OCI-LY1 (cell line): ENCODE data around the gene IL1R2.

ENCODE experiments used
- CTCF ChIP-seq: fragments of 200-600 bp; sonication (generic), shearing (Covaris generic); IDR thresholded peaks from 2 replicates; pipeline ENCODE4 v1.5.1; 2017; ENCODE audit warnings: mild to moderate bottlenecking, antibody characterized with exemption, low read length, moderate library complexity, mixed read lengths
- EZH2 ChIP-seq: fragments of 200-600 bp; sonication (generic), shearing (Covaris generic); IDR thresholded peaks from 2 replicates; pipeline ENCODE4 v1.8.0; 2017; ENCODE audit warnings: borderline replicate concordance, mixed run types, mild to moderate bottlenecking, antibody characterized with exemption, low read length, moderate library complexity, mixed read lengths

GRCh38 chr2:101952551-101952950 is 39.2 kb upstream of the IL1R2 start:
- TF ChIP-seq CTCF, result no peak
- TF ChIP-seq EZH2, result no peak
